NCI-H774 (cell line): ENCODE data around the gene CLPSL2.
"Not testable (repeated sequence)": the region's sequence is repeated elsewhere in the genome, so short reads cannot be mapped to it uniquely, and the experiment has no call there.

Experiments used
- DNase-seq: peaks from one replicate; lab custom pipeline; 2025; lab: John Stamatoyannopoulos, UW

Gene CLPSL2

GRCh38 chr6:35776364-35777215 lies at the start of gene CLPSL2:
TSS of gene CLPSL2 (plus strand) at chr6:35776598. CDS start at chr6:35776619, 21 bp downstream.
- no peak for DNase-seq

DNA sequence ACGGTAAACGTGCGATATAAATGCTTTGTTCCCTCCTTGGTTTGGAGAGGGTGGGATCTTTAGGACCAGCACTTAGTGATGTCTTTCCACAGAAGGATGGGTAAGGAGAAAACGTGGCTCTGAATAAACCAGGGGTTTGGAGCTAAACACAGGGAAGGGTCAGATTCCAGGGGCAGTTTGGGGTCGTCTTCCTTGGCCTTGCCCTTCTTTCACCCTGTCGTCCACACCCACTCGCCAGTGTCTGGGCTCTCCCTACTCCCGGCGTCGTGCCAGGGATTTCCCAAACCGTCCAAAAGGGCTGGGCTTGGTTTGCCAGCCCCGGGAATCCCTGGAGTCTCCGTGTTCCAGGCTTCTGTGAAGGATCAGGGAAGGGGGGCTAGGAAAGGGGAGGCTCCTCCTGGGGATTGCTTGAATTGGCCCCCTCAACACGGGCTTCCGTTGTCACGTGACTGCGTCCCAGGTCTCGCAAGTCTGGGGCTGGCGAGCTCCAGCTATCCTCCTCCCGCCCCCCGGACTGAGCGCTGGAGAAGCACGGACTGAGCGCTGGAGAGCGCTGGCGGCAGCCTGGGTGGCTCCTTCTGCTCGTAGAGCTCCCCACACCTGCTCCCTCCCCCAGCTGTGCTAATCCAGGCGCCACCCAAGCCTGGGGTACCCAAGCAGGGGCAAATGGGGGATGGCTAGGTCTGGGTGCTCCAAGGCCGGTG lies 49.0 kb upstream of the CLPSL2 start:
- DNase-seq = peak; percentile 51

DNA sequence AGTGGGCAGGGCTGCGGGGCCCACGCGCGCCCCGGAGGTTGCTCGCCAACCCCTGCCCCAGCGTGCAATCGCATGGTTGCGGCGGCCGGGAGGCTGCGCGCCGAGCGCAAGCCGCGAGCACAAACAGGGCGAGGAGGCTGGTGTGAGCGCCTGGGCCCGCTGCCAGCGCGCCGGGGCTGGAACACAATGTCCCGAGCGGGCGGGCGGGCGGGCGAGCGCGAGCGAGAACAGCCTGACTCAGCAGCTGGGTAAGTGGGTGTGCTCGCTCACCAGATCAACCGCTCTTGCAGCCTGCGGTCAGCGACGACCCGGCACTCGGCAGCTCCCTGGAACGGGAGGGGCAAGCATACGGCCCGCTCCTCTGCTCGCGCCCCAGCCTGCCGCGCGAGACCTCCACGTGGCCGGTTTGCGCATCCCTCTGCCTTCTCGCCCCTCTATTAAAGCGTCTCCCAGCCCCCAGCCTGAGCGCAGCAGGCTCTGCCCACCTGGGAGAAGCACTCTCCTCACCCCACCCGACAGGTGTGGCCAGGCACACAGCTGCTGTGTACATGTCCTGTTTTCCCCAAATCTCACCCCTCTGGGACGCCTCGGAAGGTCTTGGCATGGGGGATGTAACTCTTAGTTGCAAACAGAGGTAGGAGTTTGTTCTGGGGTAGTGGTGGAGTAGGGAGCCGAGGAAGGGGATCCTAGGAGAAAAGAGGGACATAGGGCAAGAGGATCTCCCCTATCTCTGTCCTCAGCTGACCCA lies 48.3 kb upstream of the CLPSL2 start:
- peak; percentile 62 for DNase-seq

DNA sequence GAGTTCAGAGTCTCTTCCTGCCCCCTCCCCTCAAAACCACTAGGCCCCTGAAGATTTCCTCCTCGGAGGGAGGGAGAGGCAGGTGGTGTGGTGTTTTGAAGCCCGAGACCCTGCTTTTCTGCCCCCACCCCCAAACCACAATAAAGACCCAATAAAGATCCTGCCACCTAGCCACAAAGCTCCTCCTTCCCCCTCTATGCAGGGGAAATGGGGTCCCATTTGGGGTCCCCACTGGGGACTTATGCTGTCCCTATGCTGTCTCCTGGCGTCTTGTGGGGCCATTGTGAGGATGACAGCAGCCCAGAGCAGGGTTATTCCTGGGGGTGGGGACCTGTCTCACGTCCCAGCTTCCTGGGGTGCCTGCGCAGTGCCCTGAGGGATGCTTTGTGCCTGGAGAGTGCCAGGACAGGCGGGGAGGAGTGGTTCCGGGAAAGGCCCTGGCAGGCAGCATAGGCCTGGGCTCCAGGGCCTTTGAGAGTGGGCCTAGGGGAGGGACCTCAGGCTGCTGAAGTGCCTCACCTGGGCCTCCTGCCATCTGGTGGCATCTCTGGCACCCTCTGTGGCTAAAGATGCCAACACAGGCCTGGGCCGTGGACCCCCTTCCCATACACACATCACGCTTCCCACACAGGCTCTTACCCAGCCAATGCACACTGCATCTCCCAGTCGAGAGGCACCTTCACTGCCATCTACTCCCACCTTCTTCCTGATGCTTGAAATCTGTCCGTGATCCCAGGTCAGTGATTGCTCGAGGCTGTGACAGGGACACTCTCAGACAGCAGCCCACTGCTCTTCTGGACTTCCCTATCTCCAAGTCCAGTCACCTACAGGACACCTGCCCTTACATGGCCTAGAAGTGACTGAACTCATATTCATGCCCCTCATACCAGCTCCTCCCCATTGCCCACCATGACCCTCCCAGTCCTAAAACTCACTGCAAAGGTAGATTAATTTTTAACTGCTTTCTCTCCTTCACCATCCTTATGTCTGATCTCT lies 47.4 kb upstream of the CLPSL2 start:
- DNase-seq = no peak

GRCh38 chr6:35729722-35730121 lies 46.7 kb upstream of the CLPSL2 start:
- DNase-seq = no peak

DNA sequence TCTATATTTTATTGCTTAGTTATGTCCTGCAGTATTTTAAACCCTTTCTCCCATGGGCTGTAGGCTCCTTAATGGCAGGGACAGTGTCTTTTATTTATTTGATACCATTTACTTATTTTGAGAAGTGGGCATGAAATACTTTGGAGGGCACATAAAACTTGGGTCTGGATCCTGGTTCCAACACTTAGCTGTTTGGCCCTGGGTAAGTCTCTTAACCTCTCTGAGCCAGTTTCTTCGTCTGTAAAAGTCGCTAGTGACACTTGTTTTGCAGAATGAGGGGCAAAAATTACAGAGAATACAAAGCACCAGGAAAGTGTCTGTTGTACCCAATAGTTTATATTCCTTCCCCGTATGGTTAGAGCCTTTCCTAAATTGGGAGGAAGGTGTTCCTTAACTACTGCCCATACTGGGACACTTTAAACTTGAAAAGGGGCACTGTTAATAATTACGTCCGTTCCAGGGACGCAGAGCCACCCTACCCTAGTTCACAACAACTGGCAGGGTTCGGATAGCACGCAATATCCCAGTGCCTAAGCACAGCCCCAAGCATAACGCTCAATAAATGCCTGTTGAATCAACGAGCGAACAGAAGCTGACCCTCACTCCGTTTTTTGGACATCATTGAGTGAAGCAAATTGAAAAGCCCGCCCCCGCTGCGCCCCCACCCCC lies 45.5 kb upstream of the CLPSL2 start:
- DNase-seq = no peak

DNA sequence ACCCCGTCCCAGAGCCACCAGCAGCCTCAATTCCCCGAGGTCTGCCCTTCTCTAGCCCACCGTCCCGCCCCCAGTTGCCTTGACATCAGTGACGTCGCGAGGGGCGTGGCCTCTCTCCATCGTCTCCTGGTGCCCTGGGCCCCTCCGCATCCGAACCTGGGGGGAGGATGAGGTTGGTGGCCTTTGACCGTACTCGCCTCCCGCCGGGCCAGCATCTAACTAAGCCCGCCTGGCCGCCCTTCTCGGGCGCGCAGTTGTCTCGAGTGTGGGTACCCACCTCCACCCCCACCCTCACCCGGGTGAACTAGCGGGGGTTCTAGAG lies 45.0 kb upstream of the CLPSL2 start:
- peak; percentile 74 for DNase-seq

DNA sequence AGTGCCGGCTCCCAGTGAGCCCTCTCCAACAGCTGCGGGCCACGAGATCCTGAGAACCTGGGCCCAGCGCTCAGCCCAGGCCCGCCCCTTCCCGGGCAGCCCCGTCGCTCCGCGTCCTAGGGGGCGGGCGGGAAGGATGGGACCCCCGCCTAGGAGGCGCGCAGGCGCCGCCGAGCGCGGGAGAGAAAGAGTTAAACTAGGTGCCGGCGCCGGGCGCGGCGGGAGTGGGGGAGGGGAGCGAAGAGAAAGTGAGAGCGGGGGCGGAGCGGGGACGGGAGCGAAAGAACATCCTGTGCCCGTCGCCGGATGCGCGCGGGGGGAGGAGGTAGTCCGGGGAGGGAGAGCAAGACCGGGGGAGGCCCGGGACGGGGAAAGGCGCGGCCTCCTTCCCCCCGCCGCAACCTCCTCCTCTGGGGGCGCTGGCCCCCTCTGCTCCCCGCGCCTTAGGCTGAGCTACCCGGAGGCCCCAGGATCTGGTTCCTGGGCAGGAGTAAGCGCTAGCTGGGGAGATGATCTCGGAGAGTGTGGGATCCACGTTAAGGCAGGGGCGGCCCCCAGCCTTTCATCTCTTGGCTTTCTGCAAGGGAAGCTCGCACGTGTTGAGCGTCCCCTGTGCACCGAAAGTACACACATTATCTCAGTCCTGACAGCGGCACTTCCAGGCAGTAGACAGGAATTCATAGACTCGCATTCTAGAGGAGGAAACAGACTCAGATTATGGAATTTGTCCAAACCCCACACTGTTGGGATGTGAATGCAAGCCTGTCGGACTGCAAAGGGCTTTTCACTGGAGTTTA lies 44.5 kb upstream of the CLPSL2 start:
- peak; percentile 53 for DNase-seq

DNA sequence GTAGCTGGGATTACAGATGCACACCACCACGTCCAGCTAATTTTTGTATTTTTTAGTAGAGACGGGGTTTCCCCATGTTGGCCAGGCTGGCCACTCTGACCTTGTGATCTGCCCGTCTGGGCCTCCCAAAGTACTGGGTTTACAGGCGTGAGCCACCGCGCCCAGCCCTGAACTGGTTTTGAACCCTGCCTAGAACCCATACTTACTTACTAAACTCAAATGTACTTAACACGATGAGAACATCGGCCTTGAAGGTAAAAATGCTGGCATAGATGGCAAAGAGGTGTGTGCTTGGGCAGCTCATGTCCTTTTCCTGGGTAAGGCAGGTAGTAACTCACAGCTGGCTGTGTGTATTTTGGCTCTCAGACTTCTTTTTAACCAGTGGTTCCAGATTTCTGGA lies 42.8 kb upstream of the CLPSL2 start:
- no peak for DNase-seq

DNA sequence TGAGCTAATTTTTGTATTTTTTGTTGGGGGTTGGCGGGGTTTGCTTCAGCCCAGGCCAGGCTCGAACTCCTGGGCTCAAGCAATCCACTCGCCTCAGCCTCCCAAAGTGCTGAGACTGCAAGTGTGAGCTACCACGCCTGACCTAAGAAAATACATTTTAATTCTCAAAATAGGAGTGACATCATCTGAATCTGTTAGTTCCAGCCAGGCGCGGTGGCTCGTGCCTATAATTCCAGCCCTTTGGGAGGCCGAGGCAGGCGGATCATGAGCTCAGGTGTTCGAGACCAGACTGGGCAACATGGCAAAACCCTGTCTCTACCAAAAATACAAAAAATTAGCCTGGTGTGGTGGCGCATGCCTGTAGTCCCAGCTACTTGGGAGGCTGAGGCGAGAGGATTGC lies 42.1 kb upstream of the CLPSL2 start:
- not testable (repeated sequence) for DNase-seq

- no peak for DNase-seq
Measured at GRCh38 chr6:35735452-35735851, 40.9 kb upstream of the CLPSL2 start.

GRCh38 chr6:35736253-35736894 lies 40.0 kb upstream of the CLPSL2 start:
- DNase-seq = peak; percentile 9

- DNase-seq = no peak
Measured at GRCh38 chr6:35736982-35737412, 39.4 kb upstream of the CLPSL2 start, which contains the start of gene ARMC12. TSS of gene ARMC12 (plus strand) at chr6:35737032. CDS start at chr6:35737109, 77 bp downstream.

GRCh38 chr6:35737413-35738211 lies 38.8 kb upstream of the CLPSL2 start:
- peak; percentile 40 for DNase-seq

DNA sequence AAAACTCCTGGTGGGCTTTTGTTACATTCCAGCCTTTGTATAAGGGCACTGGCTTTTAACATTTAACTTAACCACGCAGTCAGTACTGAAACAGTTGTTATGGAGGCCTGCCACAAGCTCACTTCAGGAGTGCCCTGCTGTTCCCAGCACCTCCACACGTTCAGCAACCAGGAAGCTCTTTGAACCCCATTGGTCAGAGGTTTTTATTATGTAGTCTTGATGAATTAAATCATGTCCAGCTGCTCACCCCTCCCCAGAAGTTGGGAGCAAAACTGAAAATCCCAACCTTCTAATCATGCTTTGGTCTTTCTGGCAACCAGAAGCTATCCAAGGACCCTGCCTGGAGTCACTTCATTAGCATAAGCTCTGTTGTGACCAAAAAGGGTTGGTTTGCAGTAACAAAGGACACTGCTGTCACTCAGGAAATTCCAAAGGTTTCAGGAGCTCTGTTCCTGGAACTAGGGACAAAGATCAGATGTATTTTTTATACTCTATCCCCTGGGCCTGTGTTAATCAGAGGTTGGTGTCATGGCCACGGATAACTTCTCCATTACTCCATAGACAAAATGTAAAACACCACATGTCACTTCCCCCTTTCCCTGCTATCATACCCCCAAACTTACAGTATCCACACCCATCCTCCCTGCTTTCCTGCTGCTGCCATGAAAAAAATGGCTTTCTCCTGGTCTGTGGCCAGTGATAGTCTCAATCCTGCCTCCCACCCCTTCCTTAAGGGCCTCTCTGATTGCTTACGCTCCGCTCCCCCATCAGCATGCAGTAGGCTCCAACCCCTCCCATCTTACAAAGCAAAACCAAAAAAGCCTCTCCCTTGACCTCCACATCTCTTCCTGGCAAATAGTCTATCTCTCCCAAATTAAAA lies 36.5 kb upstream of the CLPSL2 start:
- DNase-seq = no peak

DNA sequence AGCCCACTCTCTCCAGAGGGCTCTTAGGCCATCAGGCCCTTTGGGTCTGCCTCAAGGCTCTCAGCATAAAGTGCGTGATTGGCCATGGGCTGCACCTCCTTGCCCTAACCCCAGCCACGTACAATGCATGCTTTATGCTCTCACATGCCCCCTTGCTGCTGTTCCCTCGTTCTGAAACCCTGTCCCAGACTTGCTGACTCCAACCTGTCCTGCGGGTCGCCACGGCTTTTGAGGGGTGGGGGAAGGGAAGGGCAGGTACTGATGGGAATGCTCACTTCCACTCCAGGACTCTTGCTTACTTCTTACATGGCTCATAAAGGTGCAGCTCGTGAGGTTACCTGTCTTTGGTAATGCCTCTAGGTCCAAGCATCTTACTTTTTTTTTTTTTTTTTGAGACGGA lies 33.6 kb upstream of the CLPSL2 start:
- no peak for DNase-seq

- DNase-seq = no peak
Measured at GRCh38 chr6:35745509-35745908, 30.9 kb upstream of the CLPSL2 start.

GRCh38 chr6:35746516-35746915 lies 29.9 kb upstream of the CLPSL2 start:
- no peak for DNase-seq
